SK-N-SH (cell line): Measurements from ENCODE around the gene TOPBP1. TPM values are rescaled to one million over a fixed set of nuclear protein-coding genes. Genes with fewer than 3 reads are reported as not detected.

Experiments used
- CTCF ChIA-PET: fragments of 300-600, 350-600 bp; formaldehyde crosslinking; extraction: SDS; loops from one replicate; lab custom pipeline; 2021; lab: Yijun Ruan, JAX
- POLR2A ChIA-PET: fragments of 350-600 bp; sonication (Branson Sonifier 250); formaldehyde crosslinking; extraction: SDS; loops from one replicate; lab custom pipeline; 2020; ENCODE audit warnings: antibody characterized with exemption, inconsistent platforms; lab: Yijun Ruan, JAX
- DNase-seq: peaks from one replicate; pipeline ENCODE4 v3.0.0; 2012
- H2AFZ ChIP-seq: fragments of 200-600 bp; sonication (generic); 2 replicates; pipeline ENCODE4 v1.8.1; 2016; ENCODE audit warnings: antibody characterized with exemption, mild to moderate bottlenecking, low read depth
- H3F3A ChIP-seq: fragments of 200-600 bp; sonication (generic); replicated peaks from 2 replicates; pipeline ENCODE3; 2016; ENCODE audit warnings: antibody characterized with exemption, mild to moderate bottlenecking; ENCODE audit not compliant: insufficient read depth
- H3K27ac ChIP-seq, 2 experiments: fragments of 200-500 bp in 1 of 2; fragments of 200-600 bp in 1 of 2; sonication (Bioruptor generic) in 1 of 2; sonication (generic), shearing (Covaris generic) in 1 of 2; 2 replicates each; pipeline versions ENCODE4 v1.5.1 to v1.6.1; 2014 to 2016; ENCODE audit warnings: low read depth in 2 of 2, inconsistent platforms in 1 of 2, low read length in 1 of 2, mild to moderate bottlenecking in 1 of 2, mixed read lengths in 1 of 2
- H3K27me3 ChIP-seq: fragments of 200-600 bp; sonication (generic), shearing (Covaris generic); 2 replicates; pipeline ENCODE4 v1.6.1; 2016; ENCODE audit warnings: mixed run types; ENCODE audit not compliant: insufficient read depth
- H3K36me3 ChIP-seq, 2 experiments: fragments of 200-500 bp in 1 of 2; fragments of 200-600 bp in 1 of 2; sonication (Bioruptor generic) in 1 of 2; sonication (generic) in 1 of 2; replicated peaks in 1 of 2; 2 replicates each; pipeline versions ENCODE3 to v1.5.1; 2014 to 2016; ENCODE audit warnings: low read length in 1 of 2, mild to moderate bottlenecking in 1 of 2; ENCODE audit not compliant: insufficient read depth in 2 of 2, control insufficient read depth in 1 of 2
- H3K4me1 ChIP-seq, 2 experiments: fragments of 200-500 bp in 1 of 2; fragments of 200-600 bp in 1 of 2; sonication (Bioruptor generic) in 1 of 2; sonication (generic), shearing (Covaris generic) in 1 of 2; 2 replicates each; pipeline versions ENCODE4 v1.5.1 to v1.6.1; 2014 to 2016; ENCODE audit warnings: low read depth in 1 of 2, low read length in 1 of 2, mixed run types in 1 of 2; ENCODE audit not compliant: insufficient read depth in 2 of 2, control insufficient read depth in 1 of 2
- H3K4me2 ChIP-seq: fragments of 200-600 bp; sonication (generic), shearing (Covaris generic); 2 replicates; pipeline ENCODE4 v1.6.1; 2017; ENCODE audit warnings: mixed run types
- H3K4me3 ChIP-seq, 2 experiments: fragments of 200-500 bp in 1 of 2; fragments of 200-600 bp in 1 of 2; sonication (Bioruptor generic) in 1 of 2; sonication (generic), shearing (Covaris generic) in 1 of 2; 2 replicates each; pipeline versions ENCODE4 v1.5.1 to v1.8.1; 2014 to 2016; ENCODE audit warnings: low read depth in 2 of 2, inconsistent platforms in 1 of 2, low read length in 1 of 2, mild to moderate bottlenecking in 1 of 2, mixed read lengths in 1 of 2, moderate library complexity in 1 of 2
- H3K79me2 ChIP-seq: fragments of 200-600 bp; sonication (generic); 2 replicates; pipeline ENCODE4 v1.8.1; 2017; ENCODE audit warnings: mild to moderate bottlenecking; ENCODE audit not compliant: insufficient read depth
- H3K9ac ChIP-seq: fragments of 200-600 bp; sonication (generic); 2 replicates; pipeline ENCODE4 v1.6.1; 2017; ENCODE audit warnings: mixed run types
- H3K9me2 ChIP-seq: fragments of 200-600 bp; sonication (generic); 2 replicates; pipeline ENCODE4 v1.6.1; 2017; ENCODE audit warnings: mixed run types
- H3K9me3 ChIP-seq: fragments of 200-600 bp; sonication (generic); 2 replicates; pipeline ENCODE4 v1.6.1; 2017; ENCODE audit warnings: mixed run types, mild to moderate bottlenecking, moderate library complexity
- H4K20me1 ChIP-seq: fragments of 200-600 bp; sonication (generic); 2 replicates; pipeline ENCODE4 v1.6.1; 2017; ENCODE audit warnings: mild to moderate bottlenecking, mixed run types; ENCODE audit not compliant: insufficient read depth
- CHD2 ChIP-seq: fragments of 150-350 bp; IDR thresholded peaks from 2 replicates; pipeline ENCODE4 v1.6.1; 2018; ENCODE audit warnings: low read length; ENCODE audit not compliant: partially characterized antibody
- ELF1 ChIP-seq: IDR thresholded peaks from 2 replicates; pipeline ENCODE4 v1.4.0; 2012
- FOSL2 ChIP-seq: IDR thresholded peaks from 2 replicates; pipeline ENCODE4 v1.4.0; 2012; ENCODE audit warnings: low read depth, mild to moderate bottlenecking, moderate library complexity, borderline replicate concordance
- FOXM1 ChIP-seq: IDR thresholded peaks from 2 replicates; pipeline ENCODE4 v1.4.0; 2012; ENCODE audit warnings: low read depth, mild to moderate bottlenecking
- MEF2A ChIP-seq: IDR thresholded peaks from 2 replicates; pipeline ENCODE4 v1.4.0; 2012; ENCODE audit warnings: low read depth, borderline replicate concordance
- RAD21 ChIP-seq: IDR thresholded peaks from 2 replicates; pipeline ENCODE4 v1.6.1; 2012; ENCODE audit warnings: mild to moderate bottlenecking, low read length
- RCOR1 ChIP-seq: fragments of 150-350 bp; IDR thresholded peaks from 2 replicates; pipeline ENCODE4 v1.6.1; 2017; ENCODE audit warnings: antibody characterized with exemption, low read length
- RXRA ChIP-seq: IDR thresholded peaks from 2 replicates; pipeline ENCODE4 v1.4.0; 2012; ENCODE audit warnings: low read depth, mild to moderate bottlenecking, borderline replicate concordance
- WGBS: methylation state at CpG from one replicate; pipeline ENCODE4 v1.1.6; 2017; ENCODE audit warnings: low lambda C conversion rate; 5-methylcytosine and 5-hydroxymethylcytosine counted together
- polyA plus RNA-seq, 3 experiments: library from polyadenylated mRNA; depleted of rRNA; stranded (reverse); fragments of >200 nt; gene quantifications; 2 replicates each; pipeline ENCODE4 v1.2.3, GENCODE V29; 2012
- TF ChIP-seq, protein P1 (sequence below): IDR thresholded peaks from 2 replicates; pipeline ENCODE4 v1.4.0; 2012; ENCODE audit warnings: low read depth
- TF ChIP-seq, protein P2 (sequence below): IDR thresholded peaks from 2 replicates; pipeline ENCODE4; 2012

The TOPBP1 gene
- polyA plus RNA-seq, 1 of the 3 experiments (the other 2 are of a cell fraction) = 15.7 TPM

DNA sequence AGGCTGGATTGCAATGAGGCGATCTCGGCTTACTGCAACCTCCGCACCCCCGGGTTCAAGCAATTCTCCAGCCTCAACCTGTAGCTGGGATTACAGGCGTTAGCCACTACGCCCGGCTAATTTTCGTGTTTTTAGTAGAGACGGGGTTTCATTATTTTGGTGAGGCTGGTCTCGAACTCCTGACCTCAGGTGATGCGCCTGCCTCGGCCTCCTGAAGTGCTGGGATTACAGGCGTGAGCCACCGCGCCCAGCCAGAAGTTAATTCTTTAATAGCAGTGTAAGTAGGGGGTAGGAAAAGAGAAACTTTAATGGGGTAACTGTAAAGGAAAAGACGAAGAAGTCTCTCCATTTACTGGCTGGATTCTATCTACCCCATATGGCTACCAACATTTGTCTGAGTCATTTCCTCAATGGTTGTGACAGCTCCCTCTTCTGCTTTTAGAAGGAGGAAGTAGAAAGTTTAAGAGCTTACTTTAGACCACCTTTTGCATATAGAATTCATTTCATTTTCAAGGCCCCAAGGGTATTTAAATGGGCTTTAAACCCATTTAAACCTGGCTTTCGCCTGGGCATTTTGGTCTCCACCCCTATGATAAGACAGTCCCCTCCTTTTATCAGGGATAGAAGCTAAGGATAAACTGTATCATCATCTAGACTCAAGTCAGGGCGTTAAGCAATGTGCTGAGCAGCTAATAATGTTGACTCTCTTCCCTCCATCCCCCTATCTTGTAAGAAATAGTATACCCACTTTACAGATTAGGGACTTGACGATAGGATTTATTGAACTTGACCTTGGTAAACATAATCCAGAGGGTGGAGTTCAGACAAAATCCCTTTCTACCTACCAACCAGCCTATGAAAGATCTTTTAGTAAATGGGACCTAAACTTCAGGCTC lies 89.3 kb downstream of the TOPBP1 start:
- peaks cover 30% of the 10 kb centered on the region for H4K20me1 ChIP-seq
- H3K27me3 ChIP-seq = no peaks in the 10 kb centered on the region
- peak overlapping the region; percentile 81 to 92 for H3K27ac ChIP-seq
- DNase-seq = no peak
- H3K9ac ChIP-seq = peak overlapping the region; percentile 55; the same call in 1 of the 2 replicates
- H2AFZ ChIP-seq = peak overlapping the region; percentile 81
- H3K4me1 ChIP-seq = peaks cover 15 to 43% of the 10 kb centered on the region in 2 experiments
- H3K9me2 ChIP-seq = no peaks in the 10 kb centered on the region
- peaks cover 32% of the 10 kb centered on the region for H3K79me2 ChIP-seq
- WGBS = 93% methylated on average over 19 of the region's 19 CpGs
- TF ChIP-seq RCOR1 = no peak
- no peak for TF ChIP-seq RXRA
- TF ChIP-seq FOXM1 = no peak
- no peak for TF ChIP-seq ELF1
- no peak; the same call in 1 of the 2 replicates for TF ChIP-seq FOSL2
- TF ChIP-seq, protein P1, sequence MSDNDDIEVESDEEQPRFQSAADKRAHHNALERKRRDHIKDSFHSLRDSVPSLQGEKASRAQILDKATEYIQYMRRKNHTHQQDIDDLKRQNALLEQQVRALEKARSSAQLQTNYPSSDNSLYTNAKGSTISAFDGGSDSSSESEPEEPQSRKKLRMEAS = no peak
- ChIA-PET POLR2A (interaction anchor here (0.6 to 1.6 kb wide), 2 partner anchors 9 to 31 kb away, joined by 3 to 8 read pairs; no protein-coding TSS in a partner anchor), CTCF (interaction anchor here (0.8 to 1.7 kb wide), 4 partner anchors 10 to 135 kb away, joined by 3 to 5 read pairs (median 3); no protein-coding TSS in a partner anchor)
- H3K36me3 ChIP-seq = peaks cover 15 to 20% of the 10 kb centered on the region in 2 experiments
- no peaks in the 10 kb centered on the region for H3K9me3 ChIP-seq
- peaks cover 32% of the 10 kb centered on the region for H3F3A ChIP-seq
- peak overlapping the region; percentile 23 to 35; a peak in 2 of 4 replicates for H3K4me3 ChIP-seq
- peak overlapping the region; percentile 58 for H3K4me2 ChIP-seq

DNA sequence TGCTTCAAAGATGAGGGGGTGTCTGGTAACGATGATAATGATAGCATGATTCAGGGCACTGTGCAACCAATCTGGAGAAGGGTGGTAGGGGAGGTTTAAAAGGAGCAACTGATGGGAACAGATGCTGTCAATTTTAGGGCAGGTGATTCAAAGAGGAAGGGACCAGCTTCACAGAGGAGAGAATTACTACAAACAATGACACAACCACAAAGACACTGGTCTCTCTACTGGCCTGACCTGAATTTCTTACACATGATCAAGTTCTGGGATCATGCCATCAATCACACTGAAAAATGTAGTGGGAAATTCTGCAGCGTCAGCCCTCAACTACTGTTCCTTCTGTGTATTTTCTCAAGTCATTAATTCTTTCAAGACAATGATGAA lies 90.8 kb downstream of the TOPBP1 start:
- H3K4me2 ChIP-seq = no peak overlapping the region
- peaks cover 18% of the 10 kb centered on the region for H3K79me2 ChIP-seq
- peaks cover 12 to 37% of the 10 kb centered on the region in 2 experiments for H3K4me1 ChIP-seq
- H3K27me3 ChIP-seq = no peaks in the 10 kb centered on the region
- CTCF ChIA-PET = no interaction called here
- peaks cover 32% of the 10 kb centered on the region for H3F3A ChIP-seq
- H2AFZ ChIP-seq = no peak overlapping the region
- TF ChIP-seq MEF2A (no peak), CHD2 (no peak), RAD21 (no peak)
- TF ChIP-seq, protein P2, sequence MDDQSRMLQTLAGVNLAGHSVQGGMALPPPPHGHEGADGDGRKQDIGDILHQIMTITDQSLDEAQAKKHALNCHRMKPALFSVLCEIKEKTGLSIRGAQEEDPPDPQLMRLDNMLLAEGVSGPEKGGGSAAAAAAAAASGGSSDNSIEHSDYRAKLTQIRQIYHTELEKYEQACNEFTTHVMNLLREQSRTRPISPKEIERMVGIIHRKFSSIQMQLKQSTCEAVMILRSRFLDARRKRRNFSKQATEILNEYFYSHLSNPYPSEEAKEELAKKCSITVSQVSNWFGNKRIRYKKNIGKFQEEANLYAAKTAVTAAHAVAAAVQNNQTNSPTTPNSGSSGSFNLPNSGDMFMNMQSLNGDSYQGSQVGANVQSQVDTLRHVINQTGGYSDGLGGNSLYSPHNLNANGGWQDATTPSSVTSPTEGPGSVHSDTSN = 0 out of 2 replicates have a peak, but pooled peaks have one; percentile 10
- H3K9ac ChIP-seq = 0 out of 2 replicates have a peak overlapping the region, but pooled peaks have one; percentile 9
- no peak overlapping the region for H3K4me3 ChIP-seq
- WGBS = 78% methylated on average over 2 of the region's 2 CpGs
- POLR2A ChIA-PET = no interaction called here
- peaks cover 15% of the 10 kb centered on the region for H4K20me1 ChIP-seq
- peaks cover 8 to 9% of the 10 kb centered on the region in 2 experiments for H3K36me3 ChIP-seq
- H3K9me3 ChIP-seq = no peaks in the 10 kb centered on the region
- no peak for DNase-seq
- H3K9me2 ChIP-seq = no peaks in the 10 kb centered on the region
- H3K27ac ChIP-seq = peak overlapping the region in 1 of 2 experiments; percentile 45; a peak in 2 of 4 replicates
